HG03135 (cell line): Measurements from ENCODE around the gene PEX10.

Experiments
- ATAC-seq: cut with Tn5 transposase; IDR thresholded peaks from one replicate; pipeline ENCODE4 v1.9.1; 2021; ENCODE audit warnings: mild to moderate bottlenecking, moderate library complexity; ENCODE audit not compliant: unreplicated experiment

The PEX10 gene

DNA sequence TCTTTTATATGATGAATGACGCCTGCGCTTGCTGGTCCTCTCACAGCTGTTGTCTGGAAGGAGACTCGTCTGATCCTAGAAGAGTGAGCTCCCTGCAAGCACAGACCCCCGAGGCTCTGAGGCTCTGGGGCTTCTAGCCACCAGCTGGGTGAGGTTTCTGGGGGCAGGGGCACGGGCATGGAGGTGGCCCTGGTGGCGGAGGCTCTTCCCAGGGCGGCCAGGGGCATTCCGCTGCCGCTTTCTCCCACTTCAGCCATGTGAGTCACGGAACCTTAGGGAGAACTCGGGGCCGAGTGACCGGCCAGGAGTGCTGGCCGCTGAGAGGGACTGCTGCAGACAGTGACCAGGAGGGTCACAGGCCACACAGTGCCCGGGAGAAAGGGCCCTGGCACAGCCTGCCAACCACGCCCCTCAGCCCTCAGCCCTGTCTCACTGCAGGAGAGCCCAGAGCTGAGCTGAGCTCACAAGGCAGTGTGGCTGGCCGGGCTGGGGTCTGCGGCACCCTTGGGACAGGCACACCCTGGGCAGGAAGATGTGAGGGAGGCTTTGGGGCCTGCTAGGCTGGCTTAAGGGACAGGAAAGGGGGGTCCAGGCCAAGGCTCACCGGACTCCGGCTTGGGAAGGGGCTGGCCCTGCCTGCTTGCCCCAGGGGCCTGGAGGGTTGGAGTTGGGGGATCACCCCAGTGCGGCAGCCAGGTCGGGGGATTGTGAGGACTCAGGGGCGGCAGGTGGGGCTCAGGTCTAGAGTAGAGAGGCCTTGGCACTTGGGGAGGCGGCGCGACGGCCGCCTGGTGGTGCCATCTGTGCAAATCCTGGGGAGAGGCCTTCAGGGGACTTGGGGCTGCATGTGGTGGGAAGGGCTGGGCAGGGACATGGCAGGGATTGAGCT lies 56.7 kb downstream of the PEX10 start:
- no peak for ATAC-seq

DNA sequence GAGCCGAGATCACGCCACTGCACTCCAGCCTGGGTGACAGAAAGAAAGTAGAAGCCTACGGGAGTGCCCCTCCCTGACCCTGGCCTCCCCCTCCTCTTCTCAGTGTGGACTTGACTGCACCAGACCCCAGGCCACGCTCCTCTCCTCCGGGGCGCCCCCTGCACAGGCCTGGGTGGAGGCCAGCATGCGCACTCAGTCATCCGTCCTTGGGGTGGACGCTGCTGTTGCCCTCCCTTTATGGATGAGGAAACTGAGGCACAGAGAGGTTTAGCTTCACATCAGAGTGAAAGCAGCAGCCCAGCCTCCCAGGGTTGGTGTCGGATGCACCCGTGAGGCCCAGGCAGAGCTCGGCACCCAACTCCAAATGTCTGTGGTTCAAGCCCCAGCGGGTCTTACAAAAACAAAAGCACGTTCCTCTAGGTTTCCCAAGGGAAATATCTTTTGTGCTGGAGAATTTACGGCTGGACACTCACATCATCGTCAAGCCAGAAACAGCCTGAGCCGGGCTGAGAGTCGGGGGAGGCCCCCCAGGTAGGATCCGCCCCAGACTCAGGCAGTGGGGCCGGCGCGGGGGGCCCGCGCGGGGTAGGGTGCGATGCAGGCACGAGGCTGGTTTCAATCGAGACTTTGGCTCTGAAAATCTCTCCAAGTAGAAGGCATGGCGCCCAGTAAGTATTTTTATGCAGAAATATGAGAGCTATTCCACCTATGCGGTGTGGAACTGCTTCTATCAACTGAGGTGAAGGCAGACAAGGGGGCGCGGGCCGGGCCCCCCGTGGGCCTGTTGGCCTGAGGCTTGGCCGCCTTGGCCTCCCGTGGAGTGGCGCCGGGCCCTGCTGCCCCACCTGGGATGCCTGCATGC lies 57.6 kb downstream of the PEX10 start:
- no peak for ATAC-seq
